UCSD-AML1 (cell line): ENCODE data around the gene NDUFAF3.

Source experiments
- DNase-seq: peaks from one replicate; lab custom pipeline; 2025; ENCODE audit not compliant: unreplicated experiment; lab: John Stamatoyannopoulos, UW

The NDUFAF3 gene, protein sequence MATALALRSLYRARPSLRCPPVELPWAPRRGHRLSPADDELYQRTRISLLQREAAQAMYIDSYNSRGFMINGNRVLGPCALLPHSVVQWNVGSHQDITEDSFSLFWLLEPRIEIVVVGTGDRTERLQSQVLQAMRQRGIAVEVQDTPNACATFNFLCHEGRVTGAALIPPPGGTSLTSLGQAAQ

DNA sequence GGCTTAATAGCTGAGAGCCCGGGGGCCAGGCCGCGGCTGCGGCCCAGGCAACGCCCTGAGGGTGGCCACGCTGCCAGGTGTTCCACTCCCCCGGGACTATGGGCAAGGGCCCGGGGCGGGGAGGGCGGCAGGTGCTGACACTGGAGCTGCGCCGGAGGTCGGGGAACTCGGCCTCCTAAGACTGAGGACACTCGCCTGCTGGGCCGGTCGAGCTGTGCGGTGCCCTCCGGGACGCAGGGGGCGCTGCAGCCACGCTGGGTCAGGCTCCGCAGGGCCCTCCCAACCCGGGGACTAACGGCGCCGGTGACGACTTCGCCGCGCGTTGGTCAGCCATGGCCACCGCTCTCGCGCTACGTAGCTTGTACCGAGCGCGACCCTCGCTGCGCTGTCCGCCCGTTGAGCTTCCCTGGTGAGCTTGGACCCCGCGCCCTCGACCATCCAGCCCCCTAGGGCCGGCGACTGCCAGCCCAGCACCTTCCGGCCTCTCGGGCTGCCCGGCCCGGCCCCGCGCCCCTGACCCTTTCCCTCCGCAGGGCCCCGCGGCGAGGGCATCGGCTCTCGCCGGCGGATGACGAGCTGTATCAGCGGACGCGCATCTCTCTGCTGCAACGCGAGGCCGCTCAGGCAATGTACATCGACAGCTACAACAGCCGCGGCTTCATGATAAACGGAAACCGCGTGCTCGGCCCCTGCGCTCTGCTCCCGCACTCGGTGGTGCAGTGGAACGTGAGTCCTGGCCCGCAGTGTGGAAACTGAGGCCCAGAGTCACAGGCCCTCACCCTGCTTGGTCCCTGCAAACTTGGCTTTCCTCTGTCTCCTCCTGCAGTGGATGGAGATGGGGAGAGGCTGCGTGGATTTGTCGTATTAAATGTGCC lies at the start of gene NDUFAF3:
NDUFAF3 (plus strand) TSS at position 309 of the 875 bp plus-strand sequence; CDS start at position 333, 24 bp downstream.
- DNase-seq = peak; percentile 92

DNA sequence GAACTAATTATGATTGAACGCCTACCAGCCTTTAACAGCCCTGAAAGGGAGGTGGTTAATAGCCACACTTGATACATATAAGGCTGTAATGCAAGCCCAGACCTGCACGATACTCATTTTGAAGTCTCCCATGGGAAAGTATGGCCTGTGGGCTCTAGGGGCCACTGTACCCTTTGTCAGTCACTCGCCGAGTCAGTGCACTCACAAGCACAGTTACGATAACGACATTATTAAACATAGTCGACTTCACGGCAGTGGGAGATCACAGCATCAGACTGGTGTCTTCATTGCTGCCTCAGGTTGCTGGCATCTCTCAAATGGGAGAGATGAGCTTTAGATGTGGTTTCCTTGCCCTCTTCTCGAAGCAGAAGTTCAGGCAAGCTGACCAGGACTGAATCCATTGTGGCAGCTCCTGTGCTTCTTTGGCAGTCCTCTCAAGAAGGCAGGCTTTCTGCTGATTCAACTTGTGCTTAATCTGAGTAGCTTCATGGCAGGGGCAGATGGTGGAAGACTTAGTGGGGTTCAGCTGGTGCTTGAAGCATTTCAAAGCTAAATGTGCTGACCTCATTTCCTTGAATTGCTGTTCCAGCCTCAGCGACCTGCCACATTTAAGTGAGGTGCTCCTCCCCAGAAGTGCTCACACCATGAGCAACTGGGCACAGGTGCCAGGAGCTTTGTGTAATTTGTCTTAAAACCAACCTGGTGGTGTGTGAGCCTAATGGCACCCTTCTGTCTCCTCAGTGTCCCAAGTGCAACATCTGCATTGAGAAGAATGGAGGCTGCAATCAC lies 47.7 kb upstream of the NDUFAF3 start:
- DNase-seq = no peak

DNA sequence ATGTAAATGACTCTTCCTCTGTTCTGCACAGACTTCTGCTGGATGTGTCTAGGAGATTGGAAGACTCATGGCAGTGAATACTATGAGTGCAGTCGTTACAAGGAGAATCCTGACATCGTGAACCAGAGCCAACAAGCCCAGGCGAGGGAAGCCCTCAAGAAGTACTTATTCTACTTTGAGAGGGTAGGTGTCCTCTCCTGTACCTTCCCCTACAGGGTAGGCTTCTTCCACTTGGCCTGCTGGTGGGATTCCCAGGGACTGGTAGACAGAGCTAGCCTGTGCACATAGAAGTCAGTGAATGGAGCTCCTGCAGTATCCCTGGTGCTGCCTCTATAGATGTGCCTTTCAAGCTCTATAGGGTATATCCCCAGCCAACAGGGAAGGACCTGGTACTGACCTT lies 42.5 kb upstream of the NDUFAF3 start:
- DNase-seq = no peak

DNA sequence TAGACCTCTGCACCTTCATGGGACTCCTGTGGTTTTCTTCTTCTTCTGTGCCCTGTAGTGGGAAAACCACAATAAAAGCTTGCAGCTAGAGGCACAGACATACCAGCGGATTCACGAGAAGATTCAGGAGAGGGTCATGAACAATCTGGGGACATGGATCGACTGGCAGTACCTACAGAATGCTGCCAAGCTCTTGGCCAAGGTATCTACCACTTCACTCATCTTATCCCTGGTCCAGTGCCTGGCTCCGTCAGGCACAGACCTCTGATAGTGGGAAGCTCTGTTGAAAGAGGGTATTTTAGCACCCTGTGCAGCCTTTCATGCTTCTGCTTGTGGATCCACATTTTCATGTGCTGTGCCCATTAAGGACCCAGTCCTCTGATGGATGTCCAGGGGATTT lies 41.6 kb upstream of the NDUFAF3 start:
- DNase-seq = no peak

DNA sequence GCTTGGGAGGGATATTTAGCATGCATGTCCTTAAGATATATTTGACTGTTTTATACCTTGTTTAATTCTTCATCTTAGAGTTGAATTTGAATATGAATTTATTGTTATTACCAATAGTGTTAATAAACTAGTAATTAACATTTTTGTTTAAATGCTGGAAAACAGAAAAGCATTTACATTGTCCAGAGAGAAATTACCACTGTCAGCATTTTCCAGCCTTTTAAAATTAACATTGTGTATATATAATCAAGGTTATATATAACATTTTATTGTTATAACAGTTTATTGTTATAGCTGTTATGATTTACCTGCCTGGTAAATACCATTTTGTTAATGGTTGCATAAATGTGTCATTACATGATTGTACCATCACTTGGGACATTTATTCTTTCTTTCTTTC lies 39.9 kb upstream of the NDUFAF3 start:
- no peak for DNase-seq

DNA sequence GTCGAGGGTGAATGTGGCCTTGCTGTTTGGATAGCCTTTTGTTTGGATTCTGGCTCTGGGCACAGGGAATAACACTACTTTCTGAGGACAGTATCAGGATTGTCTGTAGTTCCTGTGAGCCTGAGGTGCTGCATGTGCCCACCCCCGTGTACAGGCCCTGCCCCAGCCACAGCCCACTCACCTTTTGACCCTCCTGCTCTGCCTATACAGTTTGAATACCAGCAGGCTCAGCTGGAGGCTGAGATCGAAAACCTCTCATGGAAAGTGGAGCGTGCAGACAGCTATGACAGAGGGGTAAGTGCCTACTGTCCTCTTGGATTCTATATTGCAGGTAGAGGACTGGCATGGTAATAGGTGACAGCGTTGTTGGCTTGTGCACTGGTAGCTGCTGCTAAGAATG lies 39.2 kb upstream of the NDUFAF3 start:
- DNase-seq = no peak

DNA sequence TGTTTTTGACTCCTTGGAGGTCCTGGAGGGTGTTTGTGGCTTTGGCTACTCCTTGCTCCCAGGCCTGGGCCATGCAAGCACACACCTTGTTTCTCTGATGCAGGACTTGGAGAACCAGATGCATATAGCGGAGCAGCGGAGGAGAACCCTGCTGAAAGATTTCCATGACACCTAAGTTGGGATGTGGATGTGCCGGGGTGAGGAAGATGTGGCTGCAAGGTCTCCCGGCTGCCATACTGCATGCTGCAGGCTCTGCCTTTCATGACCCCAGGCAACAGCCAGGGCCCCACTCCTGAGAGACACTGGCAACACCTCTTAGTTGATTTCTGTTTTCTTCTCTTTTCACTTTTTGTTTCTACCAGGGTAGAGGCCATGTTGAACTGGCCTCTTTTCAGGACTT lies 38.8 kb upstream of the NDUFAF3 start:
- no peak for DNase-seq

DNA sequence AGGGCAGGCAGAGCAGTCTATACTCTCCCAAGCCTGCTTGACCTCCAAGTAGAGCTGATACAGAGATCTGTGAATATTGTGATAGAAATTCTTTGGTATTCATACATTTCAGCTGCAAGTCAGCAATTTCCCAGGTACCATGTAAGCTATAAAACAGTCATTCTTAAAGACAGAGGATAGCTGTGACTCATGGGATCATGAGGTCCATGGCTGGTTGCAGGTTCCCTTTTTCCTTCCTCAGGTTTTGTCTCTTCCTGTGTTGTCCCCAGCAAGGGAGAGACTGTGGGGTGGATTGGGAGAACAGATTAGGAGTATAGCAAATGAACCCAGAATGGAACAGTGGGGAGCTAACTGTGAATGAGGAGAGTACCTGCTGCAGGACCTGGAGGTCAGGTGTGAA lies 37.3 kb upstream of the NDUFAF3 start:
- DNase-seq = no peak

DNA sequence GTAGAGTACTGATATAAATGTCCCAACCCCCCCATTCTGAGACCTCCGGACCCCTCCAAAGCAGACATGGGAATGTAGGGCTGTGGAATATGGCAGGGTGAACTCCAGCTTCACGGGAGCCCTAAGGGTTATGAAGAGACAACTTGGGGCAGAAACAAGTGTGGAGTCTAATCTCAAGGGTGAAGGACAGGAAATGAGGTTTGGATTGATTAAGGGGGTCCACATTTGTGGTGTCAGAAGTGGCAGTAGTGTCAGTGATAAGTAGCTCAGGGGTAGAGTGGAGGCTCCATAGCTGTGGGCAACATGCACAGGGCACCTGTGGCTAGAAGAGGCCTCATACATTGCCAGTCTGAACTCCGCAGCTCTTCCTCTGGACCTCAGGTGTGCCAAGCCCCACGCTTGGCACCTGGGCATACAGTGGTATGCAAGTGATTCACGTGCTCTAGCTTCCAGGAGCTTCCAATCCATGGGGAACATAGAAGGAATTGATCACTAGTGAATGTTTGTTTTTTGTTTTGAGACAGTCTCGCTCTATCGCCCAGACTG lies 36.0 kb upstream of the NDUFAF3 start:
- no peak for DNase-seq

DNA sequence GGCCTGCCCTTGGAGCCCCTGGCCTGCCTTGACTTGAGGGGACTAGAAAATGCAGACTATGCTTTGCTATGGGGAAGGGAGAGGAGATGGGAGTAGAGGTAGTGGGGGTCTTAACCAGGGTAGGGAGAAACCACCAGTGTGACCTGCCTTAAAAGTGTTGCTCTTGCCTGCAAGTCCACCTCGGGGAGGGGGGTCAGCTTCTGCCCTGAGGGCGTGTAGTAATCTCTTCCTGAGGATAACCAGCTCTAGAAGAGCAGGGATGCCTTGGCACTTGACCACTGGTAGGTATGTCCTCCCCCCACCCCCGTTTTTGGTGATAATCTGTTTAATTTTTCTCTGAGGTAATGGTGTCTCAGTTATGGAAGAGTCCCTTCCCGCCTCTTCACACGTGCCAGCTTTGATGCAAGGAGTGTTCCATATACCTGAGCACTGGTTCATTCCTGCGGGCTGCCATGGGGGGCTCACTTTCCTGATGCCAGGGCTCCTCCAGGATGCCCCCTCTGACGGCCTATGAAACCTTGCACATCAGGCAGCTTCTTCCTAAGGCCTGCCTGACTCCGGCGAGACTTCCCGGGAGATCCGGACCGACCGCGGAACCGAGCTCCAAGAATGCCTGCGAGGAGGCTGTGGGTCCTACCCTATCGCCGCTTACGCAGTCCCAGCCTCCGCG lies 32.7 kb upstream of the NDUFAF3 start:
- DNase-seq = no peak

DNA sequence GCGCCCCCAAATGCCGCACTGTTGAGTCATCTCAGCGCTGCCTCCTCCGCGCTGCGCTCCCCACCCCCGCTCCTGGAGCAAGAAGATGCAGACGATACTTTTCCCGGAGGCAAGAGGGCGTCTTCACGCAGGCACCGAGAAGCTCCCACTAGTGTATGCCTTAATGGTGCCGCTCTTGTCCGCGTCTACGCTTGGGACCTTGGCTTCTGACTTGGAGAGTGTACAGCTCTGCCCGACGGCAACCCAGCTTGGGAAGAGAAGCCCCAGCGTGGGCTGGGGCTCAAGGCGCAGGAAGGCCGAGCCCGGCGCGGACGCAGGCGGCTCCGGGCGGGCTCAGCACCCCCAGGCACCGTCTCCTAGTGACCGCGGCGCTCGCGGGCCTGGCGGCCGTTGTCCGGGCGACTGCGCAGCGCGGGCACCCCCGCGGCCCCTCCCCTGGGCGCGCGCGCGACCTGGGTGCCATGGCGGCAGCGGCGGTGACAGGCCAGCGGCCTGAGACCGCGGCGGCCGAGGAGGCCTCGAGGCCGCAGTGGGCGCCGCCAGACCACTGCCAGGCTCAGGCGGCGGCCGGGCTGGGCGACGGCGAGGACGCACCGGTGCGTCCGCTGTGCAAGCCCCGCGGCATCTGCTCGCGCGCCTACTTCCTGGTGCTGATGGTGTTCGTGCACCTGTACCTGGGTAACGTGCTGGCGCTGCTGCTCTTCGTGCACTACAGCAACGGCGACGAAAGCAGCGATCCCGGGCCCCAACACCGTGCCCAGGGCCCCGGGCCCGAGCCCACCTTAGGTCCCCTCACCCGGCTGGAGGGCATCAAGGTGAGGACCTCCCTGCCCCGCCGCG lies 31.9 kb upstream of the NDUFAF3 start, which contains the start of gene P4HTM:
P4HTM (plus strand) TSS at position 446 of the 840 bp plus-strand sequence; CDS start at position 462, 16 bp downstream.
- DNase-seq = peak; percentile 83

DNA sequence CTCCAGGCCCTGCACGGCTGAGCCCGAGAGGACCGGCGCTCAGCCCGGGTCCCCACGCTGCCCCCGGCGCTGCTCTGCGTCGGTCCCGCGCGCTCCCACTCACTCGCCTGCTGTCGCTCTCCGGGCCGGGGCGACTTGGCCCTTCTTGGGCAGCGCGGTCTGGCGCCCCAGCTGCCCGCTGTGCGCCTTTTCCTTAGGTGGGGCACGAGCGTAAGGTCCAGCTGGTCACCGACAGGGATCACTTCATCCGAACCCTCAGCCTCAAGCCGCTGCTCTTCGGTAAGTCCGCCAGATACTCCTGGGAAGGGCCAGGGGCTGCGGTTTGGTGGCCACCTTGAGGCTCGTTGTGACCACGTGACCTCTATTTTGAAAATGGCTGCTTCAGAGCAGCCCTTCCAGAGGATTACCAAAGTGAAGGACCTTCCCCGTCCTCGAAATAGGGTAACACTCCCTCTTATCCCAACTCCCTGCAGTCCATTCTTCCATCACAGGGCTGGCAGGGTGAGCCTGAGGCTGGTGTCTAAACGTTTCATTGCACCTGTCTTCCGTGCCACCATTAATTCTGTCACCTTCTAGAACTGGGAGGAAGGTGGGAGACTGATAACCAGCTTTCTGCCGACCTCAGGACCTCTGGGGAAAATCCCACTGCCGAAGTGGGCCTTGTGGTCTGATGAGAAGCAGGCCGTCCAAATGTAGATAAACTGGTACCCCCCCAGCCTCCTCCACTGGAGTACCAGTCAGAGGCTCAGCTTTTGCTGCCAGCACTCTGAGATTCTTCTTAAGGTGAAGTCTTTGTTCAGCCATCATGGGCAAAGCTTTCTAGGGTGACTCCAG lies 31.1 kb upstream of the NDUFAF3 start:
- no peak for DNase-seq

DNA sequence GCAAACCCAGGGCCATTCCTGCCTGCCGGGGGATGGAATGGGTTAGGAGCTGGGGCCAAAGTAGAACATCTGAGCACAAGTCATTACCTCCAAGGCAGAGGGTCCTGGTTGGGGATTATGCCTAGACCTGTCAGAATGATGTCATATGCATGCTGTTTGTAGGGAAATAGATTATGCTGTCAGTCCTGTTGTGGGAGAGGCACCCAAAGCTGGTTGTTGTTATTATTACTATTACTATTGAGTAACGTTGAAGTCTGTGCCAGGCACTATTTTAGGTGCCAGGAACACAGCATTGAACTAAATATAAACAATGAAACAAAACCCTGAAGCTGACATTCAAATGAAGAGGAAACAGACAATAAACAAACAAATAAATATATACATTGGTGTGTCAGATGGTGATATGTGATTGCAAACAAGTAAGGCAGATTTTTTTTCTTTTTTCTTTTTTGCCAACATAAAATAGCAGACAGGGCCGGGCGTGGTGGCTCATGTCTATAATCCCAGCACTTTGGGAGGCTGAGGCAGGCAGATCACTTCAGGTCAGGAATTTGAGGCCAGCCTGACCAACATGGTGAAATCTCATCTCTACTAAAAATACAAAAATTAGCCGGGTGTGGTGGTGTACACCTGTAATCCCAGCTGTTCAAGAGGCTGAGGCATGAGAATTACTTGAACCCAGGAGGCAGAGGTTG lies 29.9 kb upstream of the NDUFAF3 start:
- no peak for DNase-seq

DNA sequence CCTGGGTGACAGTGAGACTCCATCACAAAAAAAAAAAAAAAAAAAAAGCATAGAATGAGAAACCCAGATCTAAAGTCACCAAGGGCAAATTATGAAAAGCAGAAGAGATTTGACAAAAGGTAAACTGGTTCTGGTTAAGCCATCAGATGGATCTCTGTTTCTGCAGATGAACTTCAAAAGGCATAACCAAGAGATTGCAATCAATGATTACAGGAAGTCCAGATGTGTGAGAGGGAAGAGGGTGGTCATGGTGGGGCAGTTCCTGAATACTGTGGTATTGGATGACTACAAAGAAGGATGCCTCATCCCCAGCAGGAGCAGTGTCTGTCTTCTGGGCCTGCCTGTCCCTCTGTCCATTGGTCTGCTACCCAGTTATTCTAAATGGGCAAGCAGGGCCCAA lies 28.1 kb upstream of the NDUFAF3 start:
- no peak for DNase-seq

DNA sequence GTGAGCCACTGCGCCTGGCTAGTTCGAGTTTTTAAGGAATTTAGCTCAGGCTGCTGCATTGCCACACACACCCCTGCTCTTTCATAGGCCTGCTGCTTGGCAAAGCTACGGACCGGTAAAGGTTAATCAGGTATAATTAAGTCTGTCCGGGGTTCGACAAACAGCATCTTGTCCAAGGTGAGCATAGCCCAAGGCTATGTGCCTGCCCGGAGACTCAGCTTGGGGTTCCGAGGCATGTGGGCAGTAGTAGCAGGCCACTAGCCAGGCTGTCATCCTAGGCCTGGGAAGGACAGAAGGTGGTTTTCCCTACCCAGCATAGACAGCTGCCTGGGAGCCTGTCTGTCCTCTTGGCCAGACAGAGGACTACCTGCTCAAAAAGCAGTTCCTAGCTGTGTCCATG lies 25.3 kb upstream of the NDUFAF3 start:
- no peak for DNase-seq

DNA sequence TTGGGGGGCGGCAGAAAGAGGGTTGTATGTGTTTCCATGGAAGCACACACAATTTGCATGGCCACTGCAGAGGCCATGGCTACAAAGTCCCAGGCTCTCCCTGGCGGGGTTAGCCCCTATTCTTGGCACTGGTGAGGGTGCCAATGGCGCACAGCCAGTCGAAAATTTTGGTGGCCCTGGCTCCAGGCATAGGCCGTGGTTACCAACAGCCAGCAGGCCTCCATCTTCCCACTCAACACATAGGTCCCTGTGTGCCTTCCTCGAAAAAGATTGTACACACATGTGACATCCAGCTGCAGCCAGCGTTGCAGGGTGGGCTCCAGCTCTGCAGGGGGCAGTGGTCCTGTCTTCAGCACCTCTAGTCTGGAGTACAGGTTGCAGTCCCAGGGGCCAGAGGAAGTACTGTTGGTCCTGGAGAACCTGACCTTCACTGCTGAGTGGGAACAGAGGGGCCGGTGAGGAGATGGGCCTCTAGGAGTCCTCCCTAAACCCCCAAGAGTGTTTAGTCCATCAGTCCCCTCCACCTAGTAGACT lies 24.8 kb upstream of the NDUFAF3 start:
- DNase-seq = no peak

DNA sequence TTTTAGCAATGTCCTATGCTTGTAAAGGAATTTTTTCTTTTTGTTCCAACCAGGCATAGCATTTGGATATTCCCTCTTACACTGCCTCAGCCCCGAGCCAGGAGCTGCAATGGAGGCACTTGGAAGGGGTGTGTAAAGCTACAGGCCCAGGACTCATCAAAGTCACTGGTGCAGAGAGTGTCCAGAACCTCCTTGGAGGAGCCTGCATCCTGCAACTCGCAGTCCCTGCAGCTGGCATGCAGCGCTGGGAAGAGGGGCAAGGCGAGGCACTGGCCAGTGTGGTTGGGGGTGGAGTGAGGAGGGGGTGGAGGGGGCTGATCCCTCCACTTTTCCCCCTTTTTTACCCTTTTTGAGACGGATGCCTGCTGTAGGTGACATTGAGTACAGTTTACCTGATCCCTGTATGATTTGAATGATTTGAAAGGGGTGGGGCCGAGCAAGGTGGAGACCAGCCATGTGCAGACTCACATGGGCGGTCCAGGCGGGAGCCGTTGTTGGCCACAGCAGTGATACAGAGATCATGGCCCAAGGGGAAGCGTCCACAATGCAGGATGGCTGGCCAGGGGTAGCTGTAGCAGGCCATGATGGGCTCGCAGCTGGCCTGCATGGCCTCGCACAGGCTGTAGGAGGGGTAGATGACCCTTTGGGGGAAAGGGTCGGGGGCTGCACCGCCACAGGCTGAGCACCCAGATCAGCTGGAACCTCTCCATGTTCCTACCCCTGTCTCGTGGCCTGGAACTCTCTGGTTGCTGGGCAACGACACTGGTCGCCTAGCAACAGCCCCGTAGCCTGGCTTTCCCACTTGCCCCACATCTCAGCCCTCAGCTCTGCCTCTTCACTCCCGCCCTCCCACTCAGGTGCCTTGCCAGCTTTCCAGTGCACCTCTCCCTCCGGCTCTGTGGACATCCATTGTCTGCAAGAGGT lies 23.9 kb upstream of the NDUFAF3 start:
- no peak for DNase-seq
